ENCODE results near the gene ITGAD.

The ITGAD gene

GRCh38 chr16:31393056-31393455, at the start of gene ITGAD:
ITGAD (plus strand) TSS chr16:31393335; CDS start chr16:31393361, 26 bp downstream.
- no peak for DNase-seq

GRCh38 chr16:31344712-31345111, 48.4 kb upstream of the ITGAD start:
- no peak for DNase-seq

GRCh38 chr16:31347445-31347844, 45.7 kb upstream of the ITGAD start:
- no peak for DNase-seq

GRCh38 chr16:31348579-31348978, 44.6 kb upstream of the ITGAD start:
- DNase-seq, result no peak

GRCh38 chr16:31350275-31351005, 42.7 kb upstream of the ITGAD start:
- no peak for DNase-seq

- no peak for DNase-seq
Measured at GRCh38 chr16:31351246-31351941, 41.7 kb upstream of the ITGAD start.

- DNase-seq, result no peak
Measured at GRCh38 chr16:31351942-31352325, 41.2 kb upstream of the ITGAD start.

GRCh38 chr16:31352376-31353115, 40.6 kb upstream of the ITGAD start:
- DNase-seq, result no peak

- DNase-seq, result no peak
Measured at GRCh38 chr16:31354394-31355291, 38.5 kb upstream of the ITGAD start, which contains the start of gene ITGAX. ITGAX (plus strand) TSS chr16:31355176; CDS start chr16:31355255, 79 bp downstream.

- no peak for DNase-seq
Measured at GRCh38 chr16:31355431-31356100, 37.6 kb upstream of the ITGAD start.

GRCh38 chr16:31356566-31357323, 36.4 kb upstream of the ITGAD start:
- no peak for DNase-seq

GRCh38 chr16:31357324-31358109, 35.6 kb upstream of the ITGAD start:
- no peak for DNase-seq

- DNase-seq, result no peak
Measured at GRCh38 chr16:31360251-31360650, 32.9 kb upstream of the ITGAD start.

- DNase-seq, result no peak
Measured at GRCh38 chr16:31361201-31362110, 31.7 kb upstream of the ITGAD start.

GRCh38 chr16:31362476-31363405, 30.4 kb upstream of the ITGAD start:
- DNase-seq, result no peak

- no peak for DNase-seq
Measured at GRCh38 chr16:31363721-31364120, 29.4 kb upstream of the ITGAD start.

- DNase-seq, result no peak
Measured at GRCh38 chr16:31364421-31364820, 28.7 kb upstream of the ITGAD start.
